Nephron (organoid): ENCODE measurements around the gene SACM1L.

ENCODE experiments used
- H3K27ac Mint-ChIP-seq, 3 experiments: 2 replicates each; pipeline ENCODE4 v1.8.0; 2020; ENCODE audit warnings: mixed read lengths in 3 of 3, mild to moderate bottlenecking in 2 of 3, moderate library complexity in 1 of 3
- H3K27me3 Mint-ChIP-seq: 2 replicates; pipeline ENCODE4 v1.8.0; 2021; ENCODE audit warnings: low read depth, mild to moderate bottlenecking, moderate library complexity, mixed read lengths
- H3K36me3 Mint-ChIP-seq: 2 replicates; pipeline ENCODE4 v1.8.0; 2020; ENCODE audit warnings: low read depth, mixed read lengths
- H3K4me1 Mint-ChIP-seq: 2 replicates; pipeline ENCODE4 v1.8.0; 2020; ENCODE audit warnings: mixed read lengths
- H3K4me3 Mint-ChIP-seq, 3 experiments: 2 replicates each; pipeline ENCODE4 v1.8.0; 2020; ENCODE audit warnings: mild to moderate bottlenecking in 3 of 3, mixed read lengths in 3 of 3, moderate library complexity in 2 of 3
- H3K9me3 Mint-ChIP-seq: 2 replicates; pipeline ENCODE4 v1.8.0; 2020; ENCODE audit warnings: mixed read lengths
- TF ChIP-seq, protein P1 (sequence below), 3 experiments: fragments of 200-600 bp; sonication (generic); IDR thresholded peaks; one replicate each; pipeline ENCODE4 v1.5.0; 2021; ENCODE audit warnings: antibody characterized with exemption in 3 of 3; ENCODE audit not compliant: unreplicated experiment in 3 of 3

SACM1L gene

DNA sequence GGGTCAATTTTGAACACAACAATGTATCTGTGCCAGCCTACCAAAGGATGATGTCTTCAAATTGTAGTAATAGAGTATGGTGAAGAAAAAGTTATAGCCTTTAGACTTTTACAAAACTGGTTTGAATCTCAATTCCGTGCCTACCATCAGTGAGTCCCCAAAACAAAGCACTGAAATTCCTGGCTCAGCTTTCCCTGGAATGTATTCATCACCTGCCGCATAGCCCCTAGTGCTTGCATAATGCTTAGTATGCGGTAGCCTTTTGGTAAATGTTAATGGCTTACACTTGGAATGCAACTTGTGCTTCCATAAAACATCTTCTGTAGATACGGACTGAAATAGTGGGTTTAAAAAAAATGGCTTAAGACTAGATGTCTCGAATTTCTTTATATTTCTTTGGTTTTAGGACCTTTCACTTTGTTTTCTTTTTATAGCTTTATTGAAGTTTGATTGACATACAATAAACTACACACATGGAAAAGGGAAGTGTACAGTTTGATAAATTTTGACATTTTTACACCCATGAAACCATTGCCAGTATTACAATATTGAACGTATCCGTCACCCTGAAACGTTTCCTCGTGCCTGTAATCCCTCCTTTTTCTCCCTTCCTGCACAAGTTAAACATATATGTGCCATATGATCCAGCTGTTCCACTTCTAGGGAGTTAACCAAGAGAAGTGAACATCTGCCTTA lies 12.1 kb downstream of the SACM1L start:
- H3K4me3 Mint-ChIP-seq = no peak overlapping the region
- no peaks in the 10 kb centered on the region for H3K27me3 Mint-ChIP-seq
- peaks cover 26% of the 10 kb centered on the region for H3K36me3 Mint-ChIP-seq
- peak overlapping the region in 2 of 3 experiments; percentile 57 to 68 for H3K27ac Mint-ChIP-seq
- H3K9me3 Mint-ChIP-seq = no peaks in the 10 kb centered on the region
- H3K4me1 Mint-ChIP-seq = peaks cover 15% of the 10 kb centered on the region
- TF ChIP-seq, protein P1, sequence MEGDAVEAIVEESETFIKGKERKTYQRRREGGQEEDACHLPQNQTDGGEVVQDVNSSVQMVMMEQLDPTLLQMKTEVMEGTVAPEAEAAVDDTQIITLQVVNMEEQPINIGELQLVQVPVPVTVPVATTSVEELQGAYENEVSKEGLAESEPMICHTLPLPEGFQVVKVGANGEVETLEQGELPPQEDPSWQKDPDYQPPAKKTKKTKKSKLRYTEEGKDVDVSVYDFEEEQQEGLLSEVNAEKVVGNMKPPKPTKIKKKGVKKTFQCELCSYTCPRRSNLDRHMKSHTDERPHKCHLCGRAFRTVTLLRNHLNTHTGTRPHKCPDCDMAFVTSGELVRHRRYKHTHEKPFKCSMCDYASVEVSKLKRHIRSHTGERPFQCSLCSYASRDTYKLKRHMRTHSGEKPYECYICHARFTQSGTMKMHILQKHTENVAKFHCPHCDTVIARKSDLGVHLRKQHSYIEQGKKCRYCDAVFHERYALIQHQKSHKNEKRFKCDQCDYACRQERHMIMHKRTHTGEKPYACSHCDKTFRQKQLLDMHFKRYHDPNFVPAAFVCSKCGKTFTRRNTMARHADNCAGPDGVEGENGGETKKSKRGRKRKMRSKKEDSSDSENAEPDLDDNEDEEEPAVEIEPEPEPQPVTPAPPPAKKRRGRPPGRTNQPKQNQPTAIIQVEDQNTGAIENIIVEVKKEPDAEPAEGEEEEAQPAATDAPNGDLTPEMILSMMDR (IDR thresholded peaks at IDR 0.05; ENCODE audit: unreplicated experiment in 3 of 3) = no peak

DNA sequence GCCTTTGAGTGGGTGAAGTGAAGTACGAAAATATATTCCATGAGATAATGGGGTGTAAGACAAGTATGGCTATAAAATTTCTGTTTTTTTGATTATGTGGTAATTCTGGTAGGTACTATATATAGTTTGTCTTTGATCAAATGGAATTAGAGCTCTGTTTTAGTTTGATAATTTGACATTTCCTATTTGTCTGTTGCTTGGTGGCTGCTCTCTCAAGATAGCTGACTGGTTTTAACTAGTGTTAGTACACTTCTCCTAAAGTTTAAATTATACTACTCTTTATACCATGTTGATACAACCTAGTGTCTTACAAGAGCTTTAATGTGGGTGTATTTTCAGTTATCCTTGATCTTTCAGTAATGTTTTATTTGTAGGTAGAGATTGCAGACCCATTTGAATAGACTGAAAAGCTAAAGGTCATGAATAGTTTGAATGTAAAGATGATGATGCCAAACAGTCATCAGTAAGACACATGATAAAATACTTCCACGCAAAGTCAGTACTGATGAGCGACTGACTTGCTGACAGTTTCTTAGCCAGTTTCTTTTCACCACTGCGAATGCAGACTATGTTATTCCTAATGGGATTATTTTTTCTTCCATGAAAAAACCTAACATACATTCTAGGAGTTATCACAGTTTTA lies 15.2 kb downstream of the SACM1L start:
- Mint-ChIP-seq H3K4me3 (no peak overlapping the region), H3K36me3 (peaks cover 33% of the 10 kb centered on the region)
- TF ChIP-seq, protein P1 (IDR thresholded peaks at IDR 0.05; ENCODE audit: unreplicated experiment in 3 of 3) = no peak

DNA sequence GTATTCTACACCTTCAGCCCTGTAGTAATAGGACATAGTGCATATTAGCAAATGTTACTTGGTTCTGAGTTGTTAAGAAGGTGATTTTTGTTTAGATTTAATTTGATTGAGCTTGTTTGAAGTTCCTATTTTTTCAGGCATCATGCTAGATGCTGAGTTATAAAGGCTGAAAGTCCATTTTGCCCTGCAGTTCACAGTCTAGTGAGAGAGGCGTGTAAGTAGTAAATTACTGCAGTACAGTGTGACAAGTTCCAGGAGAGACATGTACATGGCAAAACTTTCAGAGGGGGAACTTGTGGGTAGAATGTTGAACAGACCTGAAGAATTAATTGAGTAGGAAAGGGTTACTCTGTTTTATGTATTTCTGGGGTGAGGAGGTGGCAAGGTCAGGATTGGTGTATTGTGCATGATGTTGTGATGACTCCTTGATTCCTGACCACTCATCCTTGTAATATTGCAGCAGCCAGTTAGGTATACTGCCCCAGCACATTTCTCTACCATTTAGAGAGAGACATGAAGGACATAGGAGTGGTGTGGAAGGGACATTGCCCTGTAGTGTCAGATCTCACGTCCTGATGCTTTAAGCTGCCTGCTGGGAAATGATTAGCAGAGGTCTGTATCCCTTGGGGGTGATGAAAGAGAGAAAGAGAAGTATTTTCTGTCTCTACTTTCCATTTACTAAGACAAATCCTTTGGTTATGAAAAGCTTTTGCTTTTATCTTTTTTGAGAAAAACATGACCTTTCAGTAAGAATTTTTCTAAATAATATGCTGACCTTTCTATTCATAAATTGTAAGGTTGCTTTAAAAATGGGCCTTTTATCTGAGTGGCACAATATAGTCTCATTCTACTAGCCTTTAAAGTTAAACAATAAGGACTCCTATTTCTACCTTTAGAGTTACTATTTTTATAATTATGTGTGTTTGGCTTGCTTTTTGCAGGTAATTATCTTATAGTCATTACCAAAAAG lies 16.9 kb downstream of the SACM1L start:
- peak overlapping the region in 1 of 3 experiments; percentile 85 for H3K27ac Mint-ChIP-seq
- TF ChIP-seq, protein P1 (IDR thresholded peaks at IDR 0.05; ENCODE audit: unreplicated experiment in 3 of 3) = no peak
- no peaks in the 10 kb centered on the region for H3K9me3 Mint-ChIP-seq
- H3K27me3 Mint-ChIP-seq = no peaks in the 10 kb centered on the region
- peaks cover 8% of the 10 kb centered on the region for H3K4me1 Mint-ChIP-seq
- no peak overlapping the region for H3K4me3 Mint-ChIP-seq
- peaks cover 44% of the 10 kb centered on the region for H3K36me3 Mint-ChIP-seq

More for the DNA sequence above, 15.2 kb downstream of the SACM1L start:
- no peaks in the 10 kb centered on the region for H3K27me3 Mint-ChIP-seq
- H3K4me1 Mint-ChIP-seq = peaks cover 9% of the 10 kb centered on the region
- no peak overlapping the region for H3K27ac Mint-ChIP-seq
- H3K9me3 Mint-ChIP-seq = no peaks in the 10 kb centered on the region

DNA sequence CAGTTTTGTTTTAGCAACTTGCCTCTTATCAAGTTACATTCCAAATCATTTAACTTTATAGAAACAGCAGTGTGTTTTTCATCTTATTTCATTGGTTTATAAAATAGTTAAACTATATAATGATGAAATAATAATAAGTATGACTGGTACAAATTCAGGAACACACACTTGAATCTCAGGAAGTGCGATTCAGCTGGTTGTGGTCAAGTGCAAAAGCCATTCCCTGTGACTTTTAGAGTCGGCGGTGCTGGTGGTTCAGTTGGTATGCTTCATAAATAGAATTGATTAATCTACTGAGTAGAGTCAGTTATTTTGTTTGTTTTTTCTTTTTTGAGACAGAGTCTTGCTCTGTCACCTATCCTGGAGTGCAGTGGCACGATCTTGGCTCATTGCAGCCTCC lies 22.7 kb downstream of the SACM1L start:
- no peaks in the 10 kb centered on the region for H3K9me3 Mint-ChIP-seq

DNA sequence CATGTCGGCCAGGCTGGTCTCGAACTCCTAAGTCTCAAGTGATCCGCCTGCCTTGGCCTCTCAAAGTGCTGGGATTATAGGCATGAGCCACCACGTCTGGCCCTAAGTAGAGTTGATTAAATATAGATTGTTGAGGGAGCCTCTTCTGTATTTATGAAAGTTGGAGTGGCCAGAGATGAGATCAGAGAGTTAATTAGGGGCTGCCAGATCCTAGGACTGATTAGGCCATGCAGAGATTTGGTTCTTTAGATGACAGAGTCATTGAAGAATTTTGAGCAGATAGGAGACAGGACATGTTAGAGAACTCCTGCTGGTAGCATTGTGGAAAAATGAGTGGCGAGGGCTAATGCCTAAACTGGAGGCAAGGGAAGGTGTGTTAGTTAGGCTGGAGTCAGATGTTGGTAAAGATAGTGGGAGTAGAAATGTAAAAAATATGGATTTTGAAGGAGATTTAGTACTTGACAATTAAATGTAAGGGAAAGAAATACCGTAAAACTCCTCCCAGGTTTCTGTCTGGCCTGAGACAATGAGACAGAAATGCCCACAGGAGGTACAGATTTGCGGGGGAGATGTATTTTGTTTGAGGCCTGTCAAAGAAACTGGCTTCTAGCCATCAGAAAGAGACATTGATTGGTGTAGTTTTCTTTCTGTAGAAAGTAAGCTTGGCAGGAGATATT lies 23.4 kb downstream of the SACM1L start:
- H3K27ac Mint-ChIP-seq = peak overlapping the region in 2 of 3 experiments; percentile 8 to 13
- no peak overlapping the region for H3K4me3 Mint-ChIP-seq
- TF ChIP-seq, protein P1 (IDR thresholded peaks at IDR 0.05; ENCODE audit: unreplicated experiment in 3 of 3) = no peak
- H3K9me3 Mint-ChIP-seq = no peaks in the 10 kb centered on the region
- peaks cover 59% of the 10 kb centered on the region for H3K36me3 Mint-ChIP-seq
- H3K4me1 Mint-ChIP-seq = no peaks in the 10 kb centered on the region
- no peaks in the 10 kb centered on the region for H3K27me3 Mint-ChIP-seq

More for the DNA sequence above, 22.7 kb downstream of the SACM1L start:
- Mint-ChIP-seq H3K4me3 (no peak overlapping the region), H3K27ac (no peak overlapping the region), H3K27me3 (no peaks in the 10 kb centered on the region), H3K4me1 (no peaks in the 10 kb centered on the region), H3K36me3 (peaks cover 59% of the 10 kb centered on the region)
- TF ChIP-seq, protein P1 (IDR thresholded peaks at IDR 0.05; ENCODE audit: unreplicated experiment in 3 of 3) = no peak
